Fibroblast of lung (primary cell): ENCODE measurements around the gene ELMOD3. TPM values are rescaled to one million over a fixed set of nuclear protein-coding genes. Genes with fewer than 3 reads are reported as not detected.

Source experiments
- DNase-seq, 2 donors: peaks; one replicate each; pipeline versions ENCODE4 v3.0.0 to v3.0.0-alpha.2; 2010; ENCODE audit warnings: low read depth in 2 of 2
- H2AFZ ChIP-seq: 2 replicates; pipeline ENCODE4 v1.5.1; 2012; ENCODE audit warnings: low read length, control low read depth, inconsistent platforms
- H3K27ac ChIP-seq: 2 replicates; pipeline ENCODE4 v1.5.1; 2011; ENCODE audit warnings: low read length, control low read depth; ENCODE audit not compliant: insufficient read depth
- H3K27me3 ChIP-seq: 2 replicates; pipeline ENCODE4 v1.5.1; 2011; ENCODE audit warnings: mild to moderate bottlenecking, low read length; ENCODE audit not compliant: control insufficient read depth, insufficient read depth
- H3K36me3 ChIP-seq: 2 replicates; pipeline ENCODE4 v1.5.1; 2011; ENCODE audit warnings: low read length; ENCODE audit not compliant: control insufficient read depth, insufficient read depth
- H3K4me1 ChIP-seq: 2 replicates; pipeline ENCODE4 v1.5.1; 2011; ENCODE audit warnings: low read length; ENCODE audit not compliant: control insufficient read depth, insufficient read depth; ENCODE audit errors: extremely low read depth
- H3K4me2 ChIP-seq: 2 replicates; pipeline ENCODE4 v1.5.1; 2011; ENCODE audit warnings: low read length, control low read depth; ENCODE audit not compliant: insufficient read depth; ENCODE audit errors: extremely low read depth
- H3K4me3 ChIP-seq, 4 experiments: fragments of 200-600 bp in 1 of 4; sonication (generic) in 1 of 4; replicated peaks in 1 of 4; 2 replicates each; pipeline ENCODE4 v1.5.1; 2011 to 2016; ENCODE audit warnings: low read length in 4 of 4, low read depth in 3 of 4, mild to moderate bottlenecking in 3 of 4, control low read depth in 2 of 4, inconsistent platforms in 1 of 4, mixed read lengths in 1 of 4; ENCODE audit not compliant: insufficient read depth in 1 of 4; ENCODE audit errors: control extremely low read depth in 1 of 4
- H3K79me2 ChIP-seq: 2 replicates; pipeline ENCODE4 v1.5.1; 2012; ENCODE audit warnings: mild to moderate bottlenecking, low read length, inconsistent platforms; ENCODE audit not compliant: control insufficient read depth, insufficient read depth
- H3K9ac ChIP-seq: 2 replicates; pipeline ENCODE4 v1.5.1; 2011; ENCODE audit warnings: mild to moderate bottlenecking, low read length, control low read depth; ENCODE audit not compliant: insufficient read depth
- H3K9me3 ChIP-seq: 2 replicates; pipeline ENCODE4 v1.5.1; 2012; ENCODE audit warnings: low read depth, low read length; ENCODE audit not compliant: control insufficient read depth, insufficient read depth
- H4K20me1 ChIP-seq: 2 replicates; pipeline ENCODE4 v1.5.1; 2011; ENCODE audit warnings: low read length; ENCODE audit not compliant: control insufficient read depth, insufficient read depth; ENCODE audit errors: extremely low read depth
- EZH2 ChIP-seq: IDR thresholded peaks from 2 replicates; pipeline ENCODE4 v1.5.1; 2012; ENCODE audit warnings: low read length, control low read depth, mild to moderate bottlenecking; ENCODE audit errors: missing control alignments
- polyA plus RNA-seq, 2 donors: library from polyadenylated mRNA; depleted of rRNA in 1 of 2; stranded (reverse) in 1 of 2; unstranded in 1 of 2; fragments of >200 nt; gene quantifications; 2 replicates each; pipeline ENCODE4 v1.2.1, GENCODE V29; 2011 to 2012; ENCODE audit warnings: missing spikeins in 1 of 2
- total RNA-seq: library from RNA; depleted of rRNA; stranded (reverse); fragments of >200 nt; gene quantifications from 2 replicates; pipeline ENCODE4 v1.2.1, GENCODE V29; 2014
- TF ChIP-seq, protein P1 (sequence below), 2 donors: IDR thresholded peaks in 1 of 2; conservative IDR thresholded peaks in 1 of 2; 1 replicate in 1 of 2; 2 replicates in 1 of 2; pipeline ENCODE4 v1.5.1; 2011 to 2012; ENCODE audit warnings: low read length in 2 of 2, control low read depth in 1 of 2, inconsistent platforms in 1 of 2, low read depth in 1 of 2, mild to moderate bottlenecking in 1 of 2

The ELMOD3 gene
- total and polyA plus RNA-seq, 2 donors (not counting 1 experiment from before 2014, with no cell fraction given) = 13.0 to 27.9 TPM

GRCh38 chr2:85401844-85402243 lies 47.3 kb downstream of the ELMOD3 start:
- H3K36me3 ChIP-seq = no peaks in the 10 kb centered on the region
- TF ChIP-seq EZH2 = no peak
- TF ChIP-seq, protein P1, sequence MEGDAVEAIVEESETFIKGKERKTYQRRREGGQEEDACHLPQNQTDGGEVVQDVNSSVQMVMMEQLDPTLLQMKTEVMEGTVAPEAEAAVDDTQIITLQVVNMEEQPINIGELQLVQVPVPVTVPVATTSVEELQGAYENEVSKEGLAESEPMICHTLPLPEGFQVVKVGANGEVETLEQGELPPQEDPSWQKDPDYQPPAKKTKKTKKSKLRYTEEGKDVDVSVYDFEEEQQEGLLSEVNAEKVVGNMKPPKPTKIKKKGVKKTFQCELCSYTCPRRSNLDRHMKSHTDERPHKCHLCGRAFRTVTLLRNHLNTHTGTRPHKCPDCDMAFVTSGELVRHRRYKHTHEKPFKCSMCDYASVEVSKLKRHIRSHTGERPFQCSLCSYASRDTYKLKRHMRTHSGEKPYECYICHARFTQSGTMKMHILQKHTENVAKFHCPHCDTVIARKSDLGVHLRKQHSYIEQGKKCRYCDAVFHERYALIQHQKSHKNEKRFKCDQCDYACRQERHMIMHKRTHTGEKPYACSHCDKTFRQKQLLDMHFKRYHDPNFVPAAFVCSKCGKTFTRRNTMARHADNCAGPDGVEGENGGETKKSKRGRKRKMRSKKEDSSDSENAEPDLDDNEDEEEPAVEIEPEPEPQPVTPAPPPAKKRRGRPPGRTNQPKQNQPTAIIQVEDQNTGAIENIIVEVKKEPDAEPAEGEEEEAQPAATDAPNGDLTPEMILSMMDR (conservative IDR thresholded peaks at IDR 0.05 in 1 of 2, IDR thresholded peaks at IDR 0.05 in 1 of 2; ENCODE audit: low read depth in 1 of 2, low read length in 2 of 2) = no peak
- no peaks in the 10 kb centered on the region for H4K20me1 ChIP-seq
- H3K4me1 ChIP-seq = no peaks in the 10 kb centered on the region
- H3K4me3 ChIP-seq = no peak overlapping the region
- H3K4me2 ChIP-seq = no peak overlapping the region
- DNase-seq = no peak
- no peaks in the 10 kb centered on the region for H3K79me2 ChIP-seq
- H3K9ac ChIP-seq = no peak overlapping the region
- H2AFZ ChIP-seq = no peak overlapping the region
- no peaks in the 10 kb centered on the region for H3K27me3 ChIP-seq
- no peaks in the 10 kb centered on the region for H3K9me3 ChIP-seq
- no peak overlapping the region for H3K27ac ChIP-seq

DNA sequence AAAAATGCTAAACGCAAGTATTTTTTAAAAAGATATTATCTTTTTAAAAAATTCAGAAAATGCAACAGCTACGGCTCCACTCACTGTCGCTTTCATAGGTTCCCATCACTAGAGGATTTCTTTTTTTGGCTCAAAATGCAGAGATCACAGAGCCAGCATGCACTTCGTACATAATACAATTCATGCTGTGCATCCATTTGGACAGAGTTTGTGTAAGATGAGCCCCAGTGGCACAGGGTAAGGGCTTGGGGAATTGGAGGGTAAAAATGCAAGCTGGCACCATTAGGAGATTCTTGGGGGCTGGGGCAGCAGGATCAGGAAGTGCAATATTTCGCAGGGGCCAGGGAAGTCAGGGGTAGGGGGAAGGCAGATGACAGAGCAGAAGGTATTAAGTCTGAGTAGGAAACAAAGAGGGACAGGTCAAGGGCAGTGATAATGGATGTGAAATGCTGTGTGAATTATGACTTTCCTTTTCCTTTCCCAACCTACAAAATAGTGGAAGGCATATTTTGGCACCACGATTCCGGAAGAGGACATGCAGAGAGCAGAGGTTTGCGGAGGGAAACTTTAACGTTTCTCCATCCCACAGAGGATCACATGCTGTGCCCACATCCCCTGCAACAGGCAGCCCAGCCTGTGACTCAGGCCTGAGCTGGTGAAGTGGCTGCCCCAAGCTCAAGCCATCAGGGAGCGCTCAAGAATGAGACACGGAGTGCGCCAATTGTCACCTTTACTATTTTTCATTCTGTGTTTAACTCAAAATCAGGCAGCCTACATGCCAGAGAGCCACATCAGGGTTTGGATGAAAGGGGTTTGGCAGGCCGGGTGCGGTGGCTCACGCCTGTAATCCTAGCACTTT lies 50.9 kb downstream of the ELMOD3 start:
- Histone ChIP-seq H2AFZ (no peak overlapping the region), H3K4me2 (no peak overlapping the region), H3K9me3 (no peaks in the 10 kb centered on the region), H3K27ac (no peak overlapping the region), H3K9ac (no peak overlapping the region), H3K79me2 (no peaks in the 10 kb centered on the region), H3K4me3 (no peak overlapping the region), H3K36me3 (no peaks in the 10 kb centered on the region), H3K27me3 (no peaks in the 10 kb centered on the region), H4K20me1 (no peaks in the 10 kb centered on the region), H3K4me1 (peaks cover 4% of the 10 kb centered on the region)
- TF ChIP-seq EZH2 = no peak
- peak; percentile 29 to 84 for DNase-seq

DNA sequence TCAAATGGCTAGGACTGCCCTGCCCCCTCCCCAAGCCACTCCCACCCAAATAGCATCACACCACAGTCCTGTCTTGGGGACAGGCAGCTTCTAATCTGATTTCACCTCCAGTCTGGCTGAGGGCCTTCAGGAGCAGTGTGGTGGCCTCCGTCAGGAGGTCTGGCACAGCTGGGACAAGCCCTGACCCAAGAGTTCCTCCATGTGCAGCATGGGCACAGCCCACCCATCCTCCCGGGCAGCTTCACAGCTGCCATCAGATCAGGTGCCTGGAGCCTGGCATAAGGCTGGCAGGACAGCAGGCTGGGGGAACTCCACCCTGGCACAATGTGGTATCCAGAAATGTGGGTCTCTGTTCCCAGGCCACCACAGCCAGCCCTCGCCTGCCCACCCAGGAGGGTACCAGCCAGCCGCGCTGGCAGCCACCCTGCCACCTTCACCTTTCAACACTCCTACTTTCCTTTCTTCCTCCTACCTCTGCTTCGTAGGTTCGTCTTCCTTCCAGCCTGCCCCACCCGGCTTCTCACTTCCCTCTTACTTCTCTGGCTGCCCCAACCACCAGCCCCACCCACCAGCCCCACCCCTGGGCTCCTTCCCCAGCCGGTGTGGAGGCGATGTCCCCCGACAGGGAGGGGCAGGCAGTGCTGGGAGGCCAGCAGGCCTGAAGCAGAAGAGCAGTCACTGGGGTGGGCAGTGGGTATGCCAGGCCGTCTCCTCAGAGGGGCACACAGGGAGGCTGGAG lies 55.4 kb downstream of the ELMOD3 start, which contains the start of gene CAPG:
CAPG (minus strand) TSS at position 522 of the 739 bp plus-strand sequence. CDS start 8,221 bp downstream, outside the sequence.
- Histone ChIP-seq H3K27ac (no peak within 1 kb of the TSS), H3K9ac (no peak within 1 kb of the TSS), H3K4me2 (no peak within 1 kb of the TSS), H3K4me3 (no peak within 1 kb of the TSS), H3K27me3 (no peaks in the 10 kb centered on the region), H2AFZ (no peak within 1 kb of the TSS), H3K79me2 (no peaks in the 10 kb centered on the region), H4K20me1 (no peaks in the 10 kb centered on the region), H3K4me1 (peaks cover 4% of the 10 kb centered on the region), H3K9me3 (no peaks in the 10 kb centered on the region), H3K36me3 (no peaks in the 10 kb centered on the region)
- DNase-seq = peak in 1 of 2 donors; percentile 23
- TF ChIP-seq, protein P1 (conservative IDR thresholded peaks at IDR 0.05 in 1 of 2, IDR thresholded peaks at IDR 0.05 in 1 of 2; ENCODE audit: low read depth in 1 of 2, low read length in 2 of 2) = no peak
- TF ChIP-seq EZH2 = no peak
